Breast epithelium (tissue), 4 donors: ENCODE data around the gene IQGAP2. TPM values are rescaled to one million over a fixed set of nuclear protein-coding genes. Genes with fewer than 3 reads are reported as not detected.

ENCODE experiments used
- DNase-seq, 2 donors: peaks; one replicate each; pipeline ENCODE4 v3.0.0-alpha.2; 2019; ENCODE audit warnings: low spot score in 2 of 2
- H3K27ac ChIP-seq, 2 donors: fragments of 200-600 bp; sonication (generic) in 1 of 2; one replicate each; pipeline ENCODE4 v1.5.1; 2016 to 2019; ENCODE audit warnings: mild to moderate bottlenecking in 1 of 2
- H3K27me3 ChIP-seq, 2 donors: fragments of 200-600 bp; sonication (generic) in 1 of 2; one replicate each; pipeline versions ENCODE4 v1.5.1 to v1.6.0; 2017 to 2019; ENCODE audit warnings: control low read depth in 1 of 2, mild to moderate bottlenecking in 1 of 2
- H3K36me3 ChIP-seq: fragments of 200-600 bp; one replicate; pipeline ENCODE4 v1.5.1; 2019
- H3K4me1 ChIP-seq, 2 donors: fragments of 200-600 bp; sonication (generic); one replicate each; pipeline ENCODE4 v1.5.1; 2016 to 2019; ENCODE audit warnings: control low read depth in 1 of 2
- H3K4me3 ChIP-seq, 3 donors: fragments of 200-600 bp; sonication (generic); 1 replicate in 2 of 3; 2 replicates in 1 of 3; pipeline ENCODE4 v1.5.1; 2016 to 2019; ENCODE audit warnings: mild to moderate bottlenecking in 3 of 3, moderate library complexity in 2 of 3
- H3K9me3 ChIP-seq, 2 donors: fragments of 200-600 bp; sonication (generic) in 1 of 2; one replicate each; pipeline ENCODE4 v1.5.1; 2016 to 2019; ENCODE audit warnings: control low read depth in 1 of 2
- CTCF ChIP-seq, 3 donors: fragments of 450-650 bp; IDR thresholded peaks; one replicate each; pipeline ENCODE4 v1.5.1; 2016 to 2017; ENCODE audit warnings: antibody characterized with exemption in 3 of 3, mild to moderate bottlenecking in 3 of 3, moderate library complexity in 3 of 3
- POLR2A ChIP-seq: fragments of 450-650 bp; IDR thresholded peaks from one replicate; pipeline ENCODE4 v1.6.1; 2016; ENCODE audit warnings: antibody characterized with exemption, mild to moderate bottlenecking, moderate library complexity
- POLR2AphosphoS5 ChIP-seq, 3 donors: sonication (generic); formaldehyde crosslinking; IDR thresholded peaks; one replicate each; pipeline ENCODE4 v1.6.1; 2017; ENCODE audit warnings: antibody characterized with exemption in 3 of 3
- intact Hi-C: fragments of 100-400 bp; cut with DNase I; formaldehyde crosslinking; loops from one replicate; pipeline ENCODE4 v1.15.1; 2023; ENCODE audit warnings: low total_unique reads
- total RNA-seq, 3 donors: library from RNA; depleted of rRNA; stranded (reverse); fragments of >200 nt; gene quantifications; one replicate each; pipeline ENCODE4 v1.1.0, GENCODE V29; 2016

Gene IQGAP2
- total RNA-seq, 3 donors from 2014 or later: 31.7 to 70.2 (median 44.6) TPM

- H3K9me3 ChIP-seq: no peaks in the 10 kb centered on the region
- H3K36me3 ChIP-seq: no peaks in the 10 kb centered on the region
- peaks cover 0 to 4% of the 10 kb centered on the region in 2 donors for H3K4me1 ChIP-seq
- H3K27ac ChIP-seq: peak overlapping the region; percentile 75 to 80
- intact Hi-C loops: no loop called here
- peaks cover 0 to 6% of the 10 kb centered on the region in 2 donors for H3K27me3 ChIP-seq
- no peak for DNase-seq
- H3K4me3 ChIP-seq: peak overlapping the region; percentile 63 to 87 (median 74)
- TF ChIP-seq CTCF (IDR thresholded peaks at IDR 0.05) (no peak), POLR2A (no peak), POLR2AphosphoS5 (IDR thresholded peaks at IDR 0.05) (no peak)
Observed at GRCh38 chr5:76714751-76715485, 311.8 kb downstream of the IQGAP2 start.

- Histone ChIP-seq H3K27me3 (peaks cover 0 to 6% of the 10 kb centered on the region in 2 donors), H3K36me3 (no peaks in the 10 kb centered on the region), H3K27ac (peak overlapping the region; percentile 75 to 80), H3K9me3 (no peaks in the 10 kb centered on the region), H3K4me3 (peak overlapping the region; percentile 63 to 87 (median 74)), H3K4me1 (peaks cover 0 to 4% of the 10 kb centered on the region in 2 donors)
- no peak for DNase-seq
- TF ChIP-seq CTCF (IDR thresholded peaks at IDR 0.05) (no peak), POLR2AphosphoS5 (IDR thresholded peaks at IDR 0.05) (no peak), POLR2A (no peak)
- intact Hi-C loops: no loop called here
Observed at GRCh38 chr5:76715486-76715735, 312.3 kb downstream of the IQGAP2 start.

- intact Hi-C loops: no loop called here
- Histone ChIP-seq H3K4me1 (peaks cover 0 to 4% of the 10 kb centered on the region in 2 donors), H3K27ac (peak within 1 kb of the TSS; percentile 75 to 80), H3K27me3 (peaks cover 0 to 6% of the 10 kb centered on the region in 2 donors), H3K9me3 (no peaks in the 10 kb centered on the region), H3K36me3 (no peaks in the 10 kb centered on the region), H3K4me3 (peak within 1 kb of the TSS; percentile 63 to 87 (median 74))
- DNase-seq: no peak
- peak in 1 of 3 donors; percentile 31 for TF ChIP-seq CTCF (IDR thresholded peaks at IDR 0.05)
- no peak for TF ChIP-seq POLR2A
Observed at GRCh38 chr5:76715736-76716455, 312.8 kb downstream of the IQGAP2 start, which contains the start of gene F2R. Gene F2R, plus strand, starts transcription at chr5:76716126. Its CDS starts 182 bp downstream, at chr5:76716308.

- H3K4me3 ChIP-seq: peak overlapping the region; percentile 63 to 87 (median 74)
- TF ChIP-seq POLR2AphosphoS5 (IDR thresholded peaks at IDR 0.05) (no peak), CTCF (IDR thresholded peaks at IDR 0.05) (no peak), POLR2A (no peak)
- no peaks in the 10 kb centered on the region for H3K9me3 ChIP-seq
- peak overlapping the region; percentile 75 to 80 for H3K27ac ChIP-seq
- intact Hi-C loops: no loop called here
- no peak for DNase-seq
- H3K36me3 ChIP-seq: no peaks in the 10 kb centered on the region
- peaks cover 0 to 6% of the 10 kb centered on the region in 2 donors for H3K27me3 ChIP-seq
- peaks cover 0 to 4% of the 10 kb centered on the region in 2 donors for H3K4me1 ChIP-seq
Observed at GRCh38 chr5:76716456-76717157, 313.5 kb downstream of the IQGAP2 start.
